Activated CD4-positive, alpha-beta memory T cell treated with anti-CD3 and anti-CD28 coated beads, Interleukin-2, amount 10 ng/mL, durations not matched to agents 7 days and 5 days (primary cell): ENCODE measurements around the gene PCYOX1L. TPM values are rescaled to one million over a fixed set of nuclear protein-coding genes. Genes with fewer than 3 reads are reported as not detected.

Experiments used
- CTCF ChIA-PET: fragments of 350-600 bp; sonication (Branson Sonifier 250); formaldehyde crosslinking; loops from one replicate; lab custom pipeline; 2021; ENCODE audit warnings: antibody characterized with exemption, inconsistent platforms; lab: Charles Lee
- POLR2A ChIA-PET: fragments of 350-600 bp; sonication (Branson Sonifier 250); formaldehyde crosslinking; loops from one replicate; lab custom pipeline; 2021; ENCODE audit warnings: antibody characterized with exemption; lab: Charles Lee
- DNase-seq: peaks from one replicate; pipeline ENCODE4 v3.0.0-alpha.2; 2020
- H3K27ac Mint-ChIP-seq: one replicate; pipeline ENCODE4 v1.8.0; 2021; ENCODE audit warnings: mild to moderate bottlenecking, mixed read lengths
- H3K27me3 Mint-ChIP-seq: one replicate; pipeline ENCODE4 v1.8.0; 2021; ENCODE audit warnings: mixed read lengths
- H3K36me3 Mint-ChIP-seq: one replicate; pipeline ENCODE4 v1.8.0; 2021; ENCODE audit warnings: low read depth, mixed read lengths
- H3K4me1 Mint-ChIP-seq: one replicate; pipeline ENCODE4 v1.8.0; 2021; ENCODE audit warnings: mixed read lengths
- H3K4me3 Mint-ChIP-seq: one replicate; pipeline ENCODE4 v1.8.0; 2021; ENCODE audit warnings: mild to moderate bottlenecking, mixed read lengths
- H3K9me3 Mint-ChIP-seq: one replicate; pipeline ENCODE4 v1.8.0; 2021; ENCODE audit warnings: mixed read lengths
- total RNA-seq, 2 experiments: library from RNA; stranded (reverse); gene quantifications; one replicate each; pipeline ENCODE4 v1.2.3, GENCODE V29; 2021

The PCYOX1L gene
- total RNA-seq, 2 experiments from 2014 or later: 41.2 to 42.1 TPM

DNA sequence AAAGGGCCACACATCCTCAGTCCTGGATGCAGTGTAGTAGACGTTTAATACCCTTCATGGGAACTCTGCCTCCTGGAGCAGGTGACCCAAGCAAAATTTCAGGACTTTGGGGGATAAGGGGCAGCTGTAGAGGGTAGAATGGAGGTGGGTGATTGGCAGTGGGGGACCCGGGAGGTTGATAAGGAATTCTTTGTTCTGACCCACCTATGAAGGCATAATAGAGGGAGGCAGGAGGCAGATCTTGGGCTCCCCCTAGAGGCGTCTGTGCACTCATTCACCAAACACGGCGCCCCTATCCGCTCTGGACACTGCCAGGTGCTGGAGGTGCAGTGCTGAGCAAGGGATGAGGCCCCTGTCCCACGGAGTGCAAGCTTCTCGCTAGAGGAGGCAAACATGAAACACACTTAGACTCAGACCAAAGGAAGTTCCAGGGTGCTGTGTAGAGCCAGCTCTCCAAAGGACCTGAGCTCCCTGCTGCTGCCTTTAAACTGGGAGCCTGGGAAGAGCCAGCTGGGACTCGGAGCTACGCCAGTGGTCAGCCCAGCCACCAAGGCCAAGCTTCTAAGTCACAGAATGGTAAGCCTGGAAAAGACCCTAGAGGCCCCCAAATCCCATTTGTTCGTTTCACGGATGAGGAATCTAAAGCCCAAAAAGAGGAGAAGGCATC, 13.6 kb downstream of the PCYOX1L start:
- no peak overlapping the region for H3K4me3 Mint-ChIP-seq
- peak; percentile 70 for DNase-seq
- H3K9me3 Mint-ChIP-seq: no peaks in the 10 kb centered on the region
- H3K27me3 Mint-ChIP-seq: no peaks in the 10 kb centered on the region
- H3K4me1 Mint-ChIP-seq: peaks cover 4% of the 10 kb centered on the region
- no peak overlapping the region for H3K27ac Mint-ChIP-seq
- peaks cover 8% of the 10 kb centered on the region for H3K36me3 Mint-ChIP-seq
- POLR2A ChIA-PET: interaction anchor here (0.7 to 2.6 kb wide), 9 partner anchors 8 to 208 kb away, joined by 3 to 12 read pairs (median 3); partner anchors contain the start of genes GRPEL2 and PCYOX1L
- CTCF ChIA-PET: interaction anchor here (0.6 to 18.0 kb wide), 23 partner anchors 8 to 247 kb away, joined by 3 to 278 read pairs (median 4); partner anchors contain the start of genes GRPEL2 and PCYOX1L

DNA sequence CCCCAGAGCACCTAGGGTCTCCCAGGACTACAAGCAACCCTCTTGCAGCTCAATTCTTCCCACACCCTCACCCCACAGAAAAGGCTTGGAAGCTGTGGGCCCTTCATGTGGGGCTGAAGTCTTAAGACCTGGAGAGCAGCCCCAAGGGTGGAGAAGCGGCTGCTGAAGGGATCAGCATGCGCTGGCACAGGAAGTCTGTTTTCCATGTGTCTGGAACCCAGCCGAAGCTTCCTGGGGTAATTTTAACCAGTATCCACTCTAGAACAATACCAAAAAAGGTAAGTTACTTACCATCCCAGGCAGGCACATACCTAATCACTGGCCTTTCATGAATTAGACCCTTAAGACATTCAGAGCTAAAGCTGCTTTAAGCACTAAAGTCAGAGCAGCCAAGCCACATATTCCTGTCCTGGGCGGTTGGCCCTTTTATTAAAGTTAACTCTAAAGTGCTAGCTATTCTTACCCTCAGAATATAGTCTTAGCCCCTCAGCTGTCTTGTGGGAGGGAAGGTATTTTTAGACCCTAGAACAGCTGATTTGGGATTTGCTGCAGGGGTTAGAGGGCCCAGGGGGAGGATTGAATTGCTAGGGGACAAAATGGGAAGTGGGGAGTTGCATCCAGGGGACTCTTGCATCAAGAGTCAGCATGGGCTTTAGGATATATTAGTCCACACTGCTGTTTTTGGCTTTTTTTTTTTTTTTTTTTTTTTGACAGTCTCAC, 14.4 kb downstream of the PCYOX1L start:
- ChIA-PET CTCF (interaction anchor here (0.6 to 18.0 kb wide), 25 partner anchors 9 to 247 kb away, joined by 3 to 278 read pairs (median 4); partner anchors contain the start of gene PCYOX1L), POLR2A (interaction anchor here (0.9 to 2.6 kb wide), 8 partner anchors 9 to 208 kb away, joined by 3 to 12 read pairs (median 4); partner anchors contain the start of genes GRPEL2 and PCYOX1L)
- H3K36me3 Mint-ChIP-seq: peaks cover 8% of the 10 kb centered on the region
- no peaks in the 10 kb centered on the region for H3K27me3 Mint-ChIP-seq
- H3K27ac Mint-ChIP-seq: no peak overlapping the region
- no peak overlapping the region for H3K4me3 Mint-ChIP-seq
- H3K9me3 Mint-ChIP-seq: no peaks in the 10 kb centered on the region
- DNase-seq: no peak
- H3K4me1 Mint-ChIP-seq: peaks cover 2% of the 10 kb centered on the region

DNA sequence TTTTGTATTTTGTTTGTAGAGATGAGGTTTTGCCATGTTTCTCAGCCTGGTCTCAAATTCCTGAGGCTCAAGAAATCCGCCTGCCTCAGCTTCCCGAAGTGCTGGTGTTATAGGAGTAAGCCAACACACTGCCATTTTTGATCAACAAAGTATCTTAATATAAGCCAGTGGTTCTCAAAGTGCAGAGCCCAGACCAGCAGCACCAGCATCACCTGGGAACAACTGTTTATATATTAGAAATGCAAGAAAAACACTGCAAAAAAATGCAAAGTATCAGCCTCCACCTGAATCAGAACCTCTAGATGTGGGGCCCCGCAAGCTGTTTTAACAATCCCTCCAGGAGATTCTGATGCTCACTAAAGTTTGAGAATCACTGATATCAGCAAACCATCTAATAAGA, 15.1 kb downstream of the PCYOX1L start:
- Mint-ChIP-seq H3K36me3 (peaks cover 7% of the 10 kb centered on the region), H3K4me3 (no peak overlapping the region), H3K4me1 (no peaks in the 10 kb centered on the region), H3K9me3 (no peaks in the 10 kb centered on the region), H3K27me3 (no peaks in the 10 kb centered on the region), H3K27ac (no peak overlapping the region)
- DNase-seq: no peak
- CTCF ChIA-PET: interaction anchor here (0.6 to 18.0 kb wide), 13 partner anchors 9 to 190 kb away, joined by 3 to 278 read pairs (median 5); partner anchors contain the start of gene PCYOX1L
- POLR2A ChIA-PET: interaction anchor here (0.9 to 2.6 kb wide), 3 partner anchors 28 to 179 kb away, joined by 3 to 12 read pairs (median 5); partner anchors contain the start of genes CSNK1A1 and GRPEL2

DNA sequence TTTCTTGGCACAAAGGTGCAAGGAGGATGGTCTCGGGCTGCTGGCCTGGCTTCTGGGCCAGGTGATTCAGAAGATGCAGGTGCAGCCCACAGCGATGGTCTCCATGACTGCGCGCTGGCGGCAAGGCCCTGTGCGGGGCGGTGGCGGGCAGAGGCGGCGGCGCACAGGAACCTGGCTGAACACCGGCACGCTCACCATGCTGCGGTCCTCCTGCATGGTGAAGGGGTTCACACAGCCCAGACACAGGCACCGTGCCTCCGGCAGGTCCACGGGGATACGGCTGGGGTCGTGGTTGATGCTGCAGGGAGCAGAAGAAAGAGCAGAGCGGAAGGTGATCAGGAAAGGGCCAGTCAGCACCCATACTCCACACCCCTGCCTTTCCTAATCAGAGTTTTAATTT, 16.5 kb downstream of the PCYOX1L start:
- no peak overlapping the region for H3K4me3 Mint-ChIP-seq
- POLR2A ChIA-PET: no interaction called here
- H3K27ac Mint-ChIP-seq: no peak overlapping the region

DNA sequence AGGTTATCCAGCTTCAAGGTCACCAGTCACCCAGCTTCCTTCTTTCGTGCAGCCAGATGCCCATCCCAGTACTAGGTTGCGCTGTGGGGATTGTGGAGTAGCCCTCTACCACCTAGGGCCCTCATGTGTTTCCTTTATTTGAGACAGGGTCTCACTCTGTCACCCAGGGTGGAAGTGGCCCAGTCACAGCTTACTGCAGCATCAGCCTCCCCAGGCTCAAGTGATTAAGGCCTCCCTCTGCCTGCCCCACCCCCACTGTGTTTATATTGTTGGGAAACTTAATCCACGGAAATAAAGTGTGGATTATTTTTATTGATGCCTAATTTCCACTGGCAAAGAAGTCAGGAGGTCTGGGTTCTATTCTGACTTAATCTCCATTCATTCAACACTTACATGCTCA, 17.0 kb downstream of the PCYOX1L start:
- CTCF ChIA-PET: interaction anchor here (3.0 to 18.0 kb wide), 2 partner anchors 8 to 57 kb away, joined by 14 to 278 read pairs; no protein-coding TSS in a partner anchor
- no peaks in the 10 kb centered on the region for H3K27me3 Mint-ChIP-seq
- H3K4me1 Mint-ChIP-seq: no peaks in the 10 kb centered on the region
- H3K27ac Mint-ChIP-seq: no peak overlapping the region
- H3K4me3 Mint-ChIP-seq: no peak overlapping the region
- peaks cover 2% of the 10 kb centered on the region for H3K36me3 Mint-ChIP-seq
- H3K9me3 Mint-ChIP-seq: no peaks in the 10 kb centered on the region
- no peak for DNase-seq
- POLR2A ChIA-PET: interaction anchor here (1.6 kb wide), 1 partner anchor 58 kb away, joined by 3 read pairs; no protein-coding TSS in a partner anchor

More for the DNA sequence above, 16.5 kb downstream of the PCYOX1L start:
- no peaks in the 10 kb centered on the region for H3K27me3 Mint-ChIP-seq
- DNase-seq: no peak
- CTCF ChIA-PET: interaction anchor here (1.1 to 18.0 kb wide), 3 partner anchors 28 to 56 kb away, joined by 3 to 278 read pairs (median 3); no protein-coding TSS in a partner anchor
- H3K4me1 Mint-ChIP-seq: no peaks in the 10 kb centered on the region
- H3K9me3 Mint-ChIP-seq: no peaks in the 10 kb centered on the region
- peaks cover 2% of the 10 kb centered on the region for H3K36me3 Mint-ChIP-seq

DNA sequence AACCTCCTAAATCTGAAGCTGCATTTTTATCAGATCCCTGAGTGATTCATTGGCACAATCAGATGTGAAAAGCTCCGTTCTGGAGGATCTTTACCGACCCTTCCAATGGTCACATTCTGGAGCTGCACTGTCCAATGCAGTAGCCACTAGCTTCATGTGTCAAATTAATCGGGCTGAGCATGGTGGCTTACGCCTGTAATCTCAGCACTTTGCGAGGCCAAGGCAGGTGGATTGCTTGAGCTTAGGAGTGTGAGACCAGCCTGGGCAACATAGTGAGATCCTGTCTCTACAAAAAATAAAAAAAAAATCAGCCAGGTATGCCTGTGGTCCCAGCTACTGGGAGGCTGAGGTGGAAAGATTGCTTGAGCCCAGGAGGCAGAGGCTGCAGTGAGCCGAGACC, 17.6 kb downstream of the PCYOX1L start:
- H3K27me3 Mint-ChIP-seq: no peaks in the 10 kb centered on the region
- no peak overlapping the region for H3K27ac Mint-ChIP-seq
- POLR2A ChIA-PET: interaction anchor here (1.6 kb wide), 1 partner anchor 58 kb away, joined by 3 read pairs; no protein-coding TSS in a partner anchor
- no peak for DNase-seq
- CTCF ChIA-PET: interaction anchor here (0.9 to 18.0 kb wide), 7 partner anchors 8 to 497 kb away, joined by 3 to 278 read pairs (median 3); no protein-coding TSS in a partner anchor
- H3K4me3 Mint-ChIP-seq: no peak overlapping the region
- no peaks in the 10 kb centered on the region for H3K4me1 Mint-ChIP-seq
- H3K36me3 Mint-ChIP-seq: no peaks in the 10 kb centered on the region
- no peaks in the 10 kb centered on the region for H3K9me3 Mint-ChIP-seq

DNA sequence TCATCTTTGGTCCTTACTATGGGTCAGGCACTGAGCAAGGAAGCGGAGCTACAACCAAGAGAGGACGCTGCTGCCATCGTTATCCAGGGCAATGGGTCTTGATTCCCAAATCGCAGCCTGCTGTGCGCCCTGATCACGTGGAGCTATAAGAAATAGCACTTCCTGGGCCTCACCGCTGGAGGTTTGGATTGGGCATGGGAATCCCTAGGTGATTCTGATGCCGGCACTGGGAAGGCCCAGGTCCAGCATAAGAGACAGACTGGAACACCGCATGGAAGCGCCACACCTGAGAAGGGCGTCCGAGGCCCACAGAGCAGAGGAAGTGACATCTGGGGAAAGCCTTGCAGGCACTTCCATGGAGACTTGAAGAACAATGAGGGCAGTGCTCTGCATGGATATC, 18.3 kb downstream of the PCYOX1L start:
- POLR2A ChIA-PET: interaction anchor here (0.6 to 1.6 kb wide), 3 partner anchors 18 to 821 kb away, joined by 3 to 7 read pairs (median 4); partner anchors contain the start of gene PCYOX1L
- H3K4me3 Mint-ChIP-seq: no peak overlapping the region

DNA sequence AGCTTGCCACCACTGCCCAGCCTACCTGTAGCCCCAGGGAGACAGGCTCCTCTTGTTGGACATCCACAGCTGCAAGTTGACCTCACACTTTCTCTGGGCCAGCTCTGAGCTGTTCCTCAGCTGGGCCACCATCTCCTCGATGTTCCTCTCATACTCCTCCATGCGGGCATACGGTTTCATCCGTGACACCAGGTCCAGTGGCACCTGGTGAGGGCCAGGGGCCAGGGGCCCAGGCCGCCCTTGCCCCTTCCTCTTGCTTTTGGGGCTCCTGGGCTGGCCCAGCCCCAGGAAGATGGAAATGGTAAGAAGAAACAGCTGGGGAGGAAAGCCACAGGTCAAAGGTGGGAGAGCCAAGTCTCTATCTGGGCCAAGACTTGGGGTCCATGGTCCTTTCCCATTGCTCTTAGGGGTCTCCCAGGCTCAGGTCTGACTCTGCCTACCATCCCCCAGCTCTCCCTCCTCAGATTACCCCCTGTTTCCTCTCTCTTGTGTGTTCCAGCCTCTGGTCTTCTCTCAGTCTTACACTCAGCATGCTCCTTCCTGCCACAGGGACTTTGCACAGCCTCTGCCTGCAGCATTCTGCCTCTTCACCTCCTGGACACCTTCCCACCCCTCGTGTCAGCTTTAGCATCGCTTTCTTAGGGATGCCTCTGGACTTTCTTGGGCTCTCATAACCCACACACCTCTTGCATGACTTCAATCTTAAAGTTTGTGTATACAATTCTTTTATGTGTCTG, 19.0 kb downstream of the PCYOX1L start:
- peaks cover under 1% of the 10 kb centered on the region for H3K27me3 Mint-ChIP-seq
- no peaks in the 10 kb centered on the region for H3K9me3 Mint-ChIP-seq
- ChIA-PET POLR2A (interaction anchor here (0.6 to 1.4 kb wide), 2 partner anchors 19 to 820 kb away, joined by 4 to 7 read pairs; partner anchors contain the start of gene PCYOX1L), CTCF (interaction anchor here (1.5 to 18.0 kb wide), 3 partner anchors 10 to 186 kb away, joined by 6 to 278 read pairs (median 14); no protein-coding TSS in a partner anchor)
- DNase-seq: no peak
- H3K27ac Mint-ChIP-seq: no peak overlapping the region
- H3K4me1 Mint-ChIP-seq: no peaks in the 10 kb centered on the region
- H3K36me3 Mint-ChIP-seq: no peaks in the 10 kb centered on the region
- H3K4me3 Mint-ChIP-seq: no peak overlapping the region

More for the DNA sequence above, 18.3 kb downstream of the PCYOX1L start:
- Mint-ChIP-seq H3K27ac (no peak overlapping the region), H3K27me3 (no peaks in the 10 kb centered on the region), H3K4me1 (no peaks in the 10 kb centered on the region), H3K9me3 (no peaks in the 10 kb centered on the region), H3K36me3 (no peaks in the 10 kb centered on the region)
- no peak for DNase-seq
- CTCF ChIA-PET: interaction anchor here (0.9 to 18.0 kb wide), 7 partner anchors 9 to 497 kb away, joined by 3 to 278 read pairs (median 3); no protein-coding TSS in a partner anchor

DNA sequence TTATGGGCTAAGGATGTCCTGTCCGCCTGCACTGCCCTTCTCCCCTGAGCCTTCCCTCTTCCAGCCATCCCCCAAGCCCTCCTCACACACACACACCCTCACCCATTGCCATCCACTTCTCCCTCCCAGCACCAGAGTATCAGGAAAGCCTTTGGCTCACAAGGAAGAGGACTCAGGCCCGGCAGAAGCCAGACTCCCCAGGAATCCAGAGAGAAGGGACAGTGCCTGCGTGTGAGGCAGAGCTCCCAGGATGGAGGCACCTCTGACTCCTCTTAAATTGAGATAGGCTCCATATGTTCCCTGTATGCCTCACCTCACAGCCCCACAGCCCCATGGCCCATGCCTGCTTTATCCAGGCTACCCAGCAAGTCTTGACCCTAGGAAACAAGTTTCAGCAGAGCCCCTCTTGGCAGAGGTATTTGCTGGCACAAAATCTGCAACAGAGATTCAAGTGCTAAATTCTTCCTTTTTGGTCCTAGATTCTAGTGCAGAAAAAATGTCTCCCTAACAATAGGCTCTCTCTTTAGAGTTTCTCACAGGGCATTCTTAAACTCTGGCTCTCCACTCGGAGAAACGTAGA, 20.5 kb downstream of the PCYOX1L start:
- Mint-ChIP-seq H3K36me3 (no peaks in the 10 kb centered on the region), H3K27me3 (peaks cover 1% of the 10 kb centered on the region), H3K4me3 (no peak overlapping the region), H3K9me3 (no peaks in the 10 kb centered on the region), H3K27ac (no peak overlapping the region), H3K4me1 (no peaks in the 10 kb centered on the region)
- ChIA-PET CTCF (no interaction called here), POLR2A (no interaction called here)
- DNase-seq: no peak

DNA sequence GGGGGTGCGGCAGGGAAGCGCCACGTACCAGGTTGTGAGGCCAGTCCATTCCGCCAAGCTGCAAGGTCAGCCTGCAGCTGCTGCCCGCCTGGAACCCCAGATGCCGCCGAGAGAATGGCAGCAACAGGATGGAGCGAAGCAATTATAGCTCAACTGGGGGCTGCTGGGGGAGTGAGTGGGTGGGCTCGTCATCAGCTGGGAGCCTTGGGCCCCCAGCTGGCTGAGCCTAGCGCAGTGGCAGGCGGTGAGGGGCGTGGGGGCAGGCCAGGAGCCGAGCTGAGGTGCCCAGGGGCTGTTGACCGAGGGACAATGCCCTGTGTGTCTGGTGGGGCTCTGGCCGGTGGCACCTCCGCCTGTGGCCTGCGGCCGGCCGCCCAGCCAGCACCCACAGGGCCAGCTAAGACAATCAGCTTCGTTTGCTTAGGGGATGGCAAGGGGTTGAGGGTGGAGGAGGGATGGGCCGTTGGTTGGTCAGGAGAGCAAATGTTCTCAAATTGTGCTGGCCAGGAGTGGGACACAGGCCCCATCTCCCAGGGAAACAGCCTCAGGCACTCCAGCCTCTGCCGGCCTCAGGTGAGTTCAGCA, 21.4 kb downstream of the PCYOX1L start, which contains the start of gene IL17B:
Gene IL17B, minus strand, starts transcription at position 116 of the 585 bp plus-strand sequence. Its CDS starts 67 bp downstream, at position 49.
- Mint-ChIP-seq H3K4me1 (no peaks in the 10 kb centered on the region), H3K27me3 (peaks cover 1% of the 10 kb centered on the region), H3K27ac (no peak within 1 kb of the TSS), H3K9me3 (no peaks in the 10 kb centered on the region), H3K36me3 (no peaks in the 10 kb centered on the region), H3K4me3 (no peak within 1 kb of the TSS)
- CTCF ChIA-PET: interaction anchor here (1.1 to 4.4 kb wide), 5 partner anchors 8 to 186 kb away, joined by 4 to 39 read pairs (median 6); no protein-coding TSS in a partner anchor
- POLR2A ChIA-PET: no interaction called here
- DNase-seq: no peak

DNA sequence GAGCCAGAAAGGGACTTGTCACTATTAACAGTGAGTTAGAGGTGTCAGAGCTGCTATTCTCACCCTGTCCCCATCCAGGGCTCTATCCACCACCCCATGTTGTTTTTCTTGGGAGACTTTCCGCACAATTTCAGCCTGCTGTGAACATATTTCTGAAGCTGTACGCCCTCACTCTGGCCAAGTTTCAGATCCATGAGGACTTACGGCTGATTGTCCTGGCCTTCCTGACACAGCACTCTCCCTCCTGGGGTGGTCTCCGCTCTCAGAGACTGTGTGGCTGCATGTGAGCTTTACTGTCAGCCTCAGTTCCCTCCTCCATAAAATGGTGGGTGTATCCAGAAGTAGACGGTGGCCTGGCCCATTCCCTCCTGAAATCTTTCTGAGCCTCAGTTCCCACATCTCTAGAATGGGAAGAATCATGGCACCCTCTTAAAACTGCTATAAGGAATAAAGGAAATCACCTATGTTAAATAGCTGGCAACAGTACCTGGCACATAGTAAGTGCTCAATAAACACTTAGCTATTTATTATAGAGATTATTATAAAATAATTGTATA, 22.1 kb downstream of the PCYOX1L start:
- CTCF ChIA-PET: interaction anchor here (0.8 to 4.4 kb wide), 7 partner anchors 8 to 186 kb away, joined by 3 to 39 read pairs (median 5); no protein-coding TSS in a partner anchor
- Mint-ChIP-seq H3K36me3 (no peaks in the 10 kb centered on the region), H3K9me3 (no peaks in the 10 kb centered on the region), H3K27me3 (peaks cover 1% of the 10 kb centered on the region), H3K27ac (no peak overlapping the region), H3K4me1 (no peaks in the 10 kb centered on the region), H3K4me3 (no peak overlapping the region)
- DNase-seq: no peak
- POLR2A ChIA-PET: no interaction called here
